ENCODE results near the gene TSHZ1. TPM values are rescaled to one million over a fixed set of nuclear protein-coding genes. Genes with fewer than 3 reads are reported as not detected.

Gene TSHZ1
- total and polyA plus RNA-seq, 2 of the 8 experiments (the other 6 are each of a cell fraction or from before 2014, with no cell fraction given), result 0.03 to 0.32 TPM

GRCh38 chr18:75172299-75173124, 38.1 kb upstream of the TSHZ1 start:
- Histone ChIP-seq H3K9ac (replicated peaks in 1 of 4; ENCODE audit: extremely low read depth in 1 of 4, low read depth in 3 of 4, low read length in 3 of 4) (no peak overlapping the region), H3K9me3 (ENCODE audit: insufficient read depth in 2 of 2, low read depth in 1 of 2, low read length in 1 of 2) (no peaks in the 10 kb centered on the region), H3K4me1 (replicated peaks in 1 of 4; ENCODE audit: control insufficient read depth in 3 of 4, insufficient read depth in 4 of 4, low read length in 3 of 4) (peaks cover 0 to 5% (median 0%) of the 10 kb centered on the region in 4 experiments; a peak in 2 of 7 replicates), H3K18ac (ENCODE audit: extremely low read depth, low read length) (no peak overlapping the region), H3K79me1 (ENCODE audit: low read depth, low read length) (no peaks in the 10 kb centered on the region), H2BK15ac (ENCODE audit: low read length) (no peak overlapping the region), H4K20me1 (replicated peaks in 1 of 2; ENCODE audit: control insufficient read depth in 1 of 2, insufficient read depth in 2 of 2, low read length in 2 of 2) (no peaks in the 10 kb centered on the region), H3K4ac (replicated peaks; ENCODE audit: insufficient read length, low read depth, low read length) (no peak overlapping the region), H3K23ac (ENCODE audit: insufficient read length) (no peak overlapping the region), H2BK120ac (replicated peaks; ENCODE audit: low read depth, low read length) (no peak overlapping the region), H3K27me3 (replicated peaks in 1 of 4; ENCODE audit: control insufficient read depth in 3 of 4, extremely low read depth in 1 of 4, insufficient read depth in 3 of 4, low read length in 3 of 4) (no peaks in the 10 kb centered on the region), H3K23me2 (ENCODE audit: low read depth, low read length) (no peaks in the 10 kb centered on the region), H2BK12ac (ENCODE audit: low read depth, low read length) (no peak overlapping the region), H2BK5ac (ENCODE audit: low read depth, low read length) (no peak overlapping the region), H3K4me3 (ENCODE audit: extremely low read depth in 1 of 4, insufficient read depth in 2 of 4, low read depth in 3 of 4, low read length in 4 of 4) (no peak overlapping the region), H3K4me2 (ENCODE audit: insufficient read depth in 1 of 2, low read depth in 2 of 2, low read length in 2 of 2) (no peak overlapping the region), H3K36me3 (ENCODE audit: control insufficient read depth in 2 of 4, insufficient read depth in 4 of 4, low read length in 3 of 4) (no peaks in the 10 kb centered on the region), H4K8ac (ENCODE audit: extremely low read depth, insufficient read depth, low read length) (peak overlapping the region; percentile 18; the same call in 1 of the 2 replicates), H3K14ac (ENCODE audit: insufficient read length) (no peak overlapping the region), H3K56ac (replicated peaks; ENCODE audit: insufficient read length, low read depth, low read length) (no peak overlapping the region), H2AK5ac (ENCODE audit: low read depth, low read length) (no peak overlapping the region), H4K5ac (ENCODE audit: insufficient read length, low read depth, low read length) (no peak overlapping the region), H4K91ac (replicated peaks; ENCODE audit: insufficient read length, low read length) (no peak overlapping the region), H3K79me2 (ENCODE audit: control insufficient read depth in 1 of 2, insufficient read depth in 2 of 2, low read length in 2 of 2) (no peaks in the 10 kb centered on the region), H3K27ac (ENCODE audit: low read depth, low read length) (no peak overlapping the region; the same call in 1 of the 2 replicates), H2AFZ (ENCODE audit: low read length) (peak overlapping the region; percentile 87), H2BK20ac (ENCODE audit: low read length) (no peak overlapping the region)
- FAIRE-seq, result no peak
- DNase-seq (ENCODE audit: low read depth in 1 of 2, low spot score in 2 of 2), result no peak
- TF ChIP-seq YY1 (IDR thresholded peaks at IDR 0.05; ENCODE audit: low read depth, low read length), result no peak
- no peak for TF ChIP-seq RFX5 (IDR thresholded peaks at IDR 0.05; ENCODE audit: borderline replicate concordance, low read depth, low read length)
- no peak for TF ChIP-seq PHF8 (conservative IDR thresholded peaks at IDR 0.05; ENCODE audit: low read depth, low read length)
- TF ChIP-seq E2F6 (IDR thresholded peaks at IDR 0.05), result no peak
- ChIA-PET CTCF (ENCODE audit: partially characterized antibody) (interaction anchor here (0.7 to 1.0 kb wide), 4 partner anchors 13 to 104 kb away, joined by 3 read pairs; partner anchors contain the start of gene TSHZ1), POLR2A (ENCODE audit: partially characterized antibody) (interaction anchor here (1.1 kb wide), 1 partner anchor 11 kb away, joined by 3 read pairs; no protein-coding TSS in a partner anchor)
- 89% methylated on average over 17 of the region's 17 CpGs; no CpG with 5 or more reads in 1 of the 2 experiments for WGBS, 2 experiments (ENCODE audit: extremely low coverage in 1 of 2, insufficient coverage in 1 of 2, insufficient read length in 1 of 2, insufficient replicate concordance in 2 of 2, low coverage in 1 of 2, low lambda C conversion rate in 2 of 2, missing lambda C conversion rate in 1 of 2)
